VCaP (cell line): ENCODE data around the gene ZNF79.

Source experiments
- H3K27ac ChIP-seq: fragments of 450-650 bp; 2 replicates; pipeline ENCODE4 v1.5.1; 2017
- TF ChIP-seq, protein P1 (sequence below): fragments of 450-650 bp; conservative IDR thresholded peaks from 2 replicates; pipeline ENCODE4 v1.5.1; 2017; ENCODE audit warnings: mild to moderate bottlenecking, moderate library complexity

ZNF79 gene

DNA sequence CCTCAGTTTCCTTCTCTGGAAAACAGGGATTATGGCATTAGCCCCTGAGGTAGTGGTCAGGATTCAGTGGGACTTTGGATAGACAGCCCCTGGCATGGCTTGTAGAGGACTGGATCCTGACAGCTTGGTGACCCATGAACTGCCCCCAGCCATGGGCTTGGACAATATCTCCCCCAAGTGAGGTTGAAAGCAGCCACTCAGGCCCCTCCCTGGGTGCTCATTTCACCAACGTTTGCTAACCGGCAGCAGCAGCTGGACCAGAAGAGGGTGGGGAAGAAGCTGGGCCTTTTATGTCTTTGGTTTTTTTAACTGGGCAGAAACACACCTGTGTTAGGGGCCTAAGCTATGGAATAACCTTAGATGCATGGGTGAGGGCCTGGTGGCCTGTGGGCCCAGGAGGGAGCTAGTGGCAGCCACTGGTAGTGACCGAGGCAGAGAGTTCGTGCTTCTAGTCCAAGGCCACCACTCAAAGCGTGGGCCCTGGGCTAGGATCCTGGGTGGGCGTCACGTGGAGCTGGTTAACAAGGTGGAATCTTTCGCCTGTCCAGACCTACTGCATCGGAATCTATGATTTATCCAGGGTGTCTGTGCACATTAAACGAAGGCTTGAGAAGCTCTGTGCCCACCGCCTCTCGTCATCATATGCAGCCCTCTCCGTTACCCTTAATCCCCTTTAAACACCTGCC lies 25.3 kb upstream of the ZNF79 start:
- peak overlapping the region; percentile 90 for H3K27ac ChIP-seq
- TF ChIP-seq, protein P1, sequence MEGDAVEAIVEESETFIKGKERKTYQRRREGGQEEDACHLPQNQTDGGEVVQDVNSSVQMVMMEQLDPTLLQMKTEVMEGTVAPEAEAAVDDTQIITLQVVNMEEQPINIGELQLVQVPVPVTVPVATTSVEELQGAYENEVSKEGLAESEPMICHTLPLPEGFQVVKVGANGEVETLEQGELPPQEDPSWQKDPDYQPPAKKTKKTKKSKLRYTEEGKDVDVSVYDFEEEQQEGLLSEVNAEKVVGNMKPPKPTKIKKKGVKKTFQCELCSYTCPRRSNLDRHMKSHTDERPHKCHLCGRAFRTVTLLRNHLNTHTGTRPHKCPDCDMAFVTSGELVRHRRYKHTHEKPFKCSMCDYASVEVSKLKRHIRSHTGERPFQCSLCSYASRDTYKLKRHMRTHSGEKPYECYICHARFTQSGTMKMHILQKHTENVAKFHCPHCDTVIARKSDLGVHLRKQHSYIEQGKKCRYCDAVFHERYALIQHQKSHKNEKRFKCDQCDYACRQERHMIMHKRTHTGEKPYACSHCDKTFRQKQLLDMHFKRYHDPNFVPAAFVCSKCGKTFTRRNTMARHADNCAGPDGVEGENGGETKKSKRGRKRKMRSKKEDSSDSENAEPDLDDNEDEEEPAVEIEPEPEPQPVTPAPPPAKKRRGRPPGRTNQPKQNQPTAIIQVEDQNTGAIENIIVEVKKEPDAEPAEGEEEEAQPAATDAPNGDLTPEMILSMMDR, result no peak

DNA sequence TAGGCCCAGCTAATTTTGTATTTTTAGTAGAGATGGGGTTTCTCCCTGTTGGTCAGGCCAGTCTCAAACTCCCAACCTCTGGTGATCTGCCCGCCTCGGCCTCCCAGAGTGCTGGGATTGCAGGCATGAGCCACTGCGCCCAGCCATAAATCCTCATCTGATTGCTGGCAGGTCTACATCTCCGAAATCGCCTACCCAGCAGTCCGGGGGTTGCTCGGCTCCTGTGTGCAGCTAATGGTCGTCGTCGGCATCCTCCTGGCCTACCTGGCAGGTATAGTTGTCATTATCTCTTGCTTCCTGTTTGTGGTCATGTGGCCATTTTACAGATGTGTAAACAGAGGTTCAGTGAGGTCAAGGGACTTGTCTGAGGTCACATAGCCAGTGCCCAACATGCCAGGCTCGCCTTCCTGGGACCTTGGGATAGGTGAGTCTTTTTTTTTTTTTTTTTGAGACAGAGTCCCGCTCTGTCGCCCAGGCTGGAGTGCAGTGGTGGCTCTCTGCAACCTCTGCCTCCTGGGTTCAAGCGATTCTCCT lies 24.4 kb upstream of the ZNF79 start:
- H3K27ac ChIP-seq, result no peak overlapping the region
- TF ChIP-seq, protein P1, result no peak

- H3K27ac ChIP-seq, result no peak overlapping the region
- TF ChIP-seq, protein P1, result no peak
Observed at GRCh38 chr9:127402401-127403090, 21.6 kb upstream of the ZNF79 start.

DNA sequence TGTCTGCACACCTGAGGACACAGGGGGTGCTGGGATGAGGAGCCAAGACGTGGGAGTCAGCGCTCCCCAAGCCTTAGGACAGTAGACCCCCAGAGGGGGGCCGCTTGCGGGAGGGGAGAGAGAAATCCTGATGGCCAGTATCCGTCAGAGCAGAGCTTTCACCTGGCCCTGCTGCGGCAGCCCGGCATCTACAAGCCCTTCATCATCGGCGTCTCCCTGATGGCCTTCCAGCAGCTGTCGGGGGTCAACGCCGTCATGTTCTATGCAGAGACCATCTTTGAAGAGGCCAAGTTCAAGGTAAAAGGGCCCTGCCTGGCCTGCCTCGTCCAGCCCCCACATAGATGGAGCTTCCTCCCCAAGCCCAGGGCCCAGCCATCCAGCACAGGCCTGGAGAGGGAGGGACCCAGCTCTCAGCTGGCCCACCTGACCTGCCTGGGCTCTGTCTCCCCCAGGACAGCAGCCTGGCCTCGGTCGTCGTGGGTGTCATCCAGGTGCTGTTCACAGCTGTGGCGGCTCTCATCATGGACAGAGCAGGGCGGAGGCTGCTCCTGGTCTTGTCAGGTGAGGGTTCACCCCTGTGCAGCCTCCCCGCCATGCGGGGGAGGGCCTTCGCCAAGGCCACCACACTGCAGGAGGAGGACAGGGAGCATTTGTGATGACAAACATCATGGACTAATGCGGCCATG lies 20.5 kb upstream of the ZNF79 start:
- TF ChIP-seq, protein P1, result no peak
- no peak overlapping the region for H3K27ac ChIP-seq

DNA sequence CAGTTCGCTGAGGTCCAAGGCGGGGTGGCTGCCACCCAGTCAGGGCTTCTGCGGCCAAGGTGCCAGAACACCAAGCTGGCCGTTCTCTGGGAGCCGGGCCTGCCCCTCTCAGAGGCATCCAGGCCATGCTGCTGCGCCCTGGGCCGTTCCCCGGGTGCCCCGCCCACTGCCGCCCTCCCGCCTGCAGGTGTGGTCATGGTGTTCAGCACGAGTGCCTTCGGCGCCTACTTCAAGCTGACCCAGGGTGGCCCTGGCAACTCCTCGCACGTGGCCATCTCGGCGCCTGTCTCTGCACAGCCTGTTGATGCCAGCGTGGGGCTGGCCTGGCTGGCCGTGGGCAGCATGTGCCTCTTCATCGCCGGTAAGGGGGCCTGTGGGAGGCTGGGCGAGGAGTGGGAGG lies 19.6 kb upstream of the ZNF79 start:
- TF ChIP-seq, protein P1, result no peak
- H3K27ac ChIP-seq, result no peak overlapping the region

DNA sequence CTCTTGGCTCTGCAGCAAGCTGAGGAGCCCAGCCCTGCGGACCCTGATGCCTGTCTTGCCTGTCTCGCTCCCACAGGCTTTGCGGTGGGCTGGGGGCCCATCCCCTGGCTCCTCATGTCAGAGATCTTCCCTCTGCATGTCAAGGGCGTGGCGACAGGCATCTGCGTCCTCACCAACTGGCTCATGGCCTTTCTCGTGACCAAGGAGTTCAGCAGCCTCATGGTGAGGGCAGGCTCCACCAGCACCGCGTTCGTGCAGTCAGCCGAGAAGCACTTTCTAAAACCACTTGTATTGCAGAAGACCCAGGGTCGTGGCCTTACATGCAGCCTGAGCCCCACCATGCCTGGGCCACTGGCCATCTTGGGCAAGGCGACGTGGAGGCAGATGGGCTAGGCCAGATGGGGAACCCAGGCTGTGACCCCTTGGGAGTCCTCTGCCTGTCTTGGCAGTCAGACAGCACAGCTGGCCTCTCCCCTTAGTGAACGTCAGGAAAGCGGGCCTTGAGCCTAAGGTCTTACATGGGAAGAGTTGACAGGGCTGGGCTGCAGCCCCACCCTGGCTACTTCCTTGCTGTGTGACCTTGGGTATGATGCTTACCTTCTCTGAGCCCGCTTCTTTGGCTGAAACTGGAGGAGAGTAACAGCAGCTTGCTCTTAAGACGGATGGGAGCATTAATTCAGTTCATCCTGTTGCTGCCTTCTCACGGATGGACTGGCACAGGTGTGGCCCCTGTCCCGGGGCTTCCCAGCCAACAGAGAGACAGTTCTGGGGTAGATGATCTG lies 18.6 kb upstream of the ZNF79 start:
- H3K27ac ChIP-seq, result peak overlapping the region; percentile 98
- TF ChIP-seq, protein P1, result no peak
